ENCODE results near the gene FGD6. TPM values are rescaled to one million over a fixed set of nuclear protein-coding genes. Genes with fewer than 3 reads are reported as not detected.
A peak's percentile ranks its signal among the peaks of the same experiment; 100 is the strongest.

The FGD6 gene
- total and polyA plus RNA-seq, 2 experiments from 2014 or later = 12.9 to 32.4 TPM

DNA sequence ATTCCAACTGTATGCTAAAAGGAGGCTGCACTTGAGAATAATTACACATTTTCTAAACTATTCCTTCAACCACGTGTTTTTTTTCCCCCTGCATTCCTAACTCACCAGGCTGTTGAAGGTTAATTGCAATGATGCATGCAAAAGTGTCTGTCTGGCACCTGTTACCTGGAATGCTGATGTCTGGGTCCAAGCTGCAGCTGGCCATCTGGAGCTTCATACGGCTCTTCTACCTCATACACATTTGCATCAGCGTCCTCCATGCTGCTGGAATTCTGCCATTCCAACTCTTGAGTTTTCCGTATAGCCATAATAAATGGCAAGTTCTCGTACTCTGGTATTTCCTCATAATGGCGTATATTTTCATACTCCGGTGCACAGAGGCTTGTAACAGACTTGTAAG, 8.6 kb downstream of the FGD6 start (continued):
- TF ChIP-seq, protein P1, sequence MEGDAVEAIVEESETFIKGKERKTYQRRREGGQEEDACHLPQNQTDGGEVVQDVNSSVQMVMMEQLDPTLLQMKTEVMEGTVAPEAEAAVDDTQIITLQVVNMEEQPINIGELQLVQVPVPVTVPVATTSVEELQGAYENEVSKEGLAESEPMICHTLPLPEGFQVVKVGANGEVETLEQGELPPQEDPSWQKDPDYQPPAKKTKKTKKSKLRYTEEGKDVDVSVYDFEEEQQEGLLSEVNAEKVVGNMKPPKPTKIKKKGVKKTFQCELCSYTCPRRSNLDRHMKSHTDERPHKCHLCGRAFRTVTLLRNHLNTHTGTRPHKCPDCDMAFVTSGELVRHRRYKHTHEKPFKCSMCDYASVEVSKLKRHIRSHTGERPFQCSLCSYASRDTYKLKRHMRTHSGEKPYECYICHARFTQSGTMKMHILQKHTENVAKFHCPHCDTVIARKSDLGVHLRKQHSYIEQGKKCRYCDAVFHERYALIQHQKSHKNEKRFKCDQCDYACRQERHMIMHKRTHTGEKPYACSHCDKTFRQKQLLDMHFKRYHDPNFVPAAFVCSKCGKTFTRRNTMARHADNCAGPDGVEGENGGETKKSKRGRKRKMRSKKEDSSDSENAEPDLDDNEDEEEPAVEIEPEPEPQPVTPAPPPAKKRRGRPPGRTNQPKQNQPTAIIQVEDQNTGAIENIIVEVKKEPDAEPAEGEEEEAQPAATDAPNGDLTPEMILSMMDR (conservative IDR thresholded peaks at IDR 0.05; ENCODE audit: low read depth in 2 of 2) = no peak

DNA sequence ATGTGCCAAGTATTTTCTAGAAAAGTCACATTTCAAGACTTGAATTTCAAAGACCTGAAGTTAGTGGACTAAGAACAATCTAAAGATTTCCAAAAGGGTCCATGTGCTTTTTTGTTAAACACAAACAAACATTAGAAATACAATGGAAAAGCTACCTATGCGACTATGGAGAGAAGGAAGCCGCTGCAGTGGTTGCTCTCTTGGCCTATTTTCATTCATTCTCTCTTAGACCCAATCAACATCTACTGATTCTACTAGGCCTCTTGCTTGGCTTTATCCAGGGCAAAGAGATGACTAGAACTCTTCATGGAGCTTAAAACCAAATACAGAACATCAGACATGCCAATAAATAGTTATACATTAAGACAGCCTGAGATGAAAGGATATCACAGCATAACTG, 9.9 kb downstream of the FGD6 start:
- H3K4me3 Mint-ChIP-seq = 0 out of 3 replicates have a peak overlapping the region, but pooled peaks have one; percentile 3

More for the DNA sequence above, 9.9 kb downstream of the FGD6 start:
- TF ChIP-seq EZH2phosphoT487 (IDR thresholded peaks at IDR 0.05; ENCODE audit: unreplicated experiment) (no peak), ZNF331 (CRISPR knock-in tag; IDR thresholded peaks at IDR 0.05; ENCODE audit: low read depth) (no peak), NANOG (IDR thresholded peaks at IDR 0.05; ENCODE audit: borderline replicate concordance) (peak; percentile 52; the same call in 1 of the 2 replicates)
- TF ChIP-seq, protein P2, sequence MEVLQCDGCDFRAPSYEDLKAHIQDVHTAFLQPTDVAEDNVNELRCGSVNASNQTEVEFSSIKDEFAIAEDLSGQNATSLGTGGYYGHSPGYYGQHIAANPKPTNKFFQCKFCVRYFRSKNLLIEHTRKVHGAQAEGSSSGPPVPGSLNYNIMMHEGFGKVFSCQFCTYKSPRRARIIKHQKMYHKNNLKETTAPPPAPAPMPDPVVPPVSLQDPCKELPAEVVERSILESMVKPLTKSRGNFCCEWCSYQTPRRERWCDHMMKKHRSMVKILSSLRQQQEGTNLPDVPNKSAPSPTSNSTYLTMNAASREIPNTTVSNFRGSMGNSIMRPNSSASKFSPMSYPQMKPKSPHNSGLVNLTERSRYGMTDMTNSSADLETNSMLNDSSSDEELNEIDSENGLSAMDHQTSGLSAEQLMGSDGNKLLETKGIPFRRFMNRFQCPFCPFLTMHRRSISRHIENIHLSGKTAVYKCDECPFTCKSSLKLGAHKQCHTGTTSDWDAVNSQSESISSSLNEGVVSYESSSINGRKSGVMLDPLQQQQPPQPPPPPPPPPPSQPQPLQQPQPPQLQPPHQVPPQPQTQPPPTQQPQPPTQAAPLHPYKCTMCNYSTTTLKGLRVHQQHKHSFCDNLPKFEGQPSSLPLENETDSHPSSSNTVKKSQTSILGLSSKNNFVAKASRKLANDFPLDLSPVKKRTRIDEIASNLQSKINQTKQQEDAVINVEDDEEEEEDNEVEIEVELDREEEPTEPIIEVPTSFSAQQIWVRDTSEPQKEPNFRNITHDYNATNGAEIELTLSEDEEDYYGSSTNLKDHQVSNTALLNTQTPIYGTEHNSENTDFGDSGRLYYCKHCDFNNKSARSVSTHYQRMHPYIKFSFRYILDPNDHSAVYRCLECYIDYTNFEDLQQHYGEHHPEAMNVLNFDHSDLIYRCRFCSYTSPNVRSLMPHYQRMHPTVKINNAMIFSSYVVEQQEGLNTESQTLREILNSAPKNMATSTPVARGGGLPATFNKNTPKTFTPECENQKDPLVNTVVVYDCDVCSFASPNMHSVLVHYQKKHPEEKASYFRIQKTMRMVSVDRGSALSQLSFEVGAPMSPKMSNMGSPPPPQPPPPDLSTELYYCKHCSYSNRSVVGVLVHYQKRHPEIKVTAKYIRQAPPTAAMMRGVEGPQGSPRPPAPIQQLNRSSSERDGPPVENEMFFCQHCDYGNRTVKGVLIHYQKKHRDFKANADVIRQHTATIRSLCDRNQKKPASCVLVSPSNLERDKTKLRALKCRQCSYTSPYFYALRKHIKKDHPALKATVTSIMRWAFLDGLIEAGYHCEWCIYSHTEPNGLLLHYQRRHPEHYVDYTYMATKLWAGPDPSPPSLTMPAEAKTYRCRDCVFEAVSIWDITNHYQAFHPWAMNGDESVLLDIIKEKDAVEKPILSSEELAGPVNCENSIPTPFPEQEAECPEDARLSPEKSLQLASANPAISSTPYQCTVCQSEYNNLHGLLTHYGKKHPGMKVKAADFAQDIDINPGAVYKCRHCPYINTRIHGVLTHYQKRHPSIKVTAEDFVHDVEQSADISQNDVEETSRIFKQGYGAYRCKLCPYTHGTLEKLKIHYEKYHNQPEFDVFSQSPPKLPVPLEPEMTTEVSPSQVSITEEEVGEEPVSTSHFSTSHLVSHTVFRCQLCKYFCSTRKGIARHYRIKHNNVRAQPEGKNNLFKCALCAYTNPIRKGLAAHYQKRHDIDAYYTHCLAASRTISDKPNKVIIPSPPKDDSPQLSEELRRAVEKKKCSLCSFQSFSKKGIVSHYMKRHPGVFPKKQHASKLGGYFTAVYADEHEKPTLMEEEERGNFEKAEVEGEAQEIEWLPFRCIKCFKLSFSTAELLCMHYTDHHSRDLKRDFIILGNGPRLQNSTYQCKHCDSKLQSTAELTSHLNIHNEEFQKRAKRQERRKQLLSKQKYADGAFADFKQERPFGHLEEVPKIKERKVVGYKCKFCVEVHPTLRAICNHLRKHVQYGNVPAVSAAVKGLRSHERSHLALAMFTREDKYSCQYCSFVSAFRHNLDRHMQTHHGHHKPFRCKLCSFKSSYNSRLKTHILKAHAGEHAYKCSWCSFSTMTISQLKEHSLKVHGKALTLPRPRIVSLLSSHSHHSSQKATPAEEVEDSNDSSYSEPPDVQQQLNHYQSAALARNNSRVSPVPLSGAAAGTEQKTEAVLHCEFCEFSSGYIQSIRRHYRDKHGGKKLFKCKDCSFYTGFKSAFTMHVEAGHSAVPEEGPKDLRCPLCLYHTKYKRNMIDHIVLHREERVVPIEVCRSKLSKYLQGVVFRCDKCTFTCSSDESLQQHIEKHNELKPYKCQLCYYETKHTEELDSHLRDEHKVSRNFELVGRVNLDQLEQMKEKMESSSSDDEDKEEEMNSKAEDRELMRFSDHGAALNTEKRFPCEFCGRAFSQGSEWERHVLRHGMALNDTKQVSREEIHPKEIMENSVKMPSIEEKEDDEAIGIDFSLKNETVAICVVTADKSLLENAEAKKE (CRISPR knock-in tag; IDR thresholded peaks at IDR 0.05) = 0 out of 2 replicates have a peak, but pooled peaks have one; percentile 19
- Mint-ChIP-seq H3K27ac (peak overlapping the region; percentile 98), H3K36me3 (ENCODE audit: low read depth) (peaks cover 39% of the 10 kb centered on the region), H3K4me1 (peaks cover 77% of the 10 kb centered on the region), H3K27me3 (ENCODE audit: insufficient read depth, low read depth, poor library complexity) (peaks cover 6% of the 10 kb centered on the region), H3K9me3 (no peaks in the 10 kb centered on the region)
- Histone ChIP-seq H3K27ac (ENCODE audit: low read depth) (peak overlapping the region; percentile 96), H3K9me2 (ENCODE audit: insufficient read depth) (no peaks in the 10 kb centered on the region), H2AFZ (no peak overlapping the region), H3K4me2 (peak overlapping the region; percentile 64), H3F3A (replicated peaks; ENCODE audit: low read depth) (0 out of 2 replicates have a peak, but pooled peaks cover 3% of the 10 kb centered on the region), H3K4me1 (ENCODE audit: insufficient read depth) (peaks cover 88% of the 10 kb centered on the region), H3K27me3 (ENCODE audit: insufficient read depth) (no peaks in the 10 kb centered on the region), H3K36me3 (ENCODE audit: insufficient read depth) (no peaks in the 10 kb centered on the region), H3K4me3 (peak overlapping the region; percentile 36), H4K20me1 (replicated peaks; ENCODE audit: insufficient read depth) (no peaks in the 10 kb centered on the region), H3K79me2 (replicated peaks; ENCODE audit: insufficient read depth) (peaks cover 93% of the 10 kb centered on the region)
- ATAC-seq (peak; percentile 14), DNase-seq (ENCODE audit: low spot score) (peak; percentile 46)
